Stimulated activated CD4-positive, alpha-beta T cell treated with anti-CD3 and anti-CD28 coated beads, Interleukin-2, amount 100 ng/mL, for 24 hours (primary cell): ENCODE measurements around the gene PDCD1LG2.
"Not testable (repeated sequence)": the region's sequence is repeated elsewhere in the genome, so short reads cannot be mapped to it uniquely, and the experiment has no call there.

Source experiments
- DNase-seq, 2 donors: peaks; one replicate each; pipeline ENCODE4 v3.0.0-alpha.2; 2020

Gene PDCD1LG2

DNA sequence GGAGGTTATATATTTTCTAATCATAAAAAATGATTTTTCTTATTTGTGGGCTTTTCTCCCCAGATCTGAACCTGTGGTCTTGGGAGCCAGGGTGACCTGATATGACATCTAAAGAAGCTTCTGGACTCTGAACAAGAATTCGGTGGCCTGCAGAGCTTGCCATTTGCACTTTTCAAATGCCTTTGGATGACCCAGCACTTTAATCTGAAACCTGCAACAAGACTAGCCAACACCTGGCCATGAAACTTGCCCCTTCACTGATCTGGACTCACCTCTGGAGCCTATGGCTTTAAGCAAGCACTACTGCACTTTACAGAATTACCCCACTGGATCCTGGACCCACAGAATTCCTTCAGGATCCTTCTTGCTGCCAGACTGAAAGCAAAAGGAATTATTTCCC, 59.6 kb downstream of the PDCD1LG2 start:
- DNase-seq: no peak

DNA sequence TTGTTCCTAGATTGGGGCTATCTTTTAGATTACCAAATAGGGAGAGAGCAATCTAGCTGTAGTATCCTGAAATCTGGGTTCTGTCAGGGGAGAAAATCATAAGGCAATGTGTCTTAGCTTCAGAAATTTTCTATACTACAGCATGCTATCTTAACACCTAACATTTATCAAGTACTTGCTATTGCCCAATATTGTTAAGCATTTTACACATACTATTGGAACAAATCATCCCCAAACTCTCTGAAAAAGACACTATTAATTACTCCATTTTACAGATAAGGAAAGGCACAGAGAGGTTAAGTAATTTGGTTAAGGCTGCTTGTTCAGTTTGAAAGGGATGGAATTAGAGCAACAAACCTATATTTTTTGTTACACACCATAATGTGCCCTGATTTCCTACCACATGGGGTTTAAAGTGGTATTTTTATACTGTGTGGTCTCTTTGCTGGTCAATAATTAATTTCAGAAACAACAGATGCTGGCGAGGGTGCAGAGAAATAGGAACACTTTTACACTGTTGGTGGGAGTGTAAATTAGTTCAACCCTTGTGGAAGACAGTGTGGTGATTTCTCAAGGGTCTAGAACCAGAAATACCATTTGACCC, 61.4 kb downstream of the PDCD1LG2 start:
- no peak for DNase-seq

DNA sequence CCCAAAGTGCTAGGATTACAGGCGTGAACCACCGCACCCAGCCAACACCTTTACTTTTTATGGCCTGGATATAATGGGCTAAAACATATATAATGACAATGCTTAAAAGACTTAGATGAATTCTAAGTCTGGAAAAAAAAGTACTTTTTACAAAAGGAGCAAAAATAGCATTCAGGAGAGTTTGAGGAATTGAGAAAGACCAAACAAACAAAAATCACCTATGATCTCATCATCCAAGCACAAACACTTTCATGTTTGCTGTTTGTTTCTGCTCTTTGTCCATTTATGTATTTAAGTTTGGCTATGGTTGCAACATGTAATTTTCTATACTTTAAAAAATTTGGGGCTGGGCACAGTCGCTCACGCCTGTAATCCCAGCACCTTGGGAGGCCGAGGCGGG, 63.8 kb downstream of the PDCD1LG2 start:
- DNase-seq: no peak

DNA sequence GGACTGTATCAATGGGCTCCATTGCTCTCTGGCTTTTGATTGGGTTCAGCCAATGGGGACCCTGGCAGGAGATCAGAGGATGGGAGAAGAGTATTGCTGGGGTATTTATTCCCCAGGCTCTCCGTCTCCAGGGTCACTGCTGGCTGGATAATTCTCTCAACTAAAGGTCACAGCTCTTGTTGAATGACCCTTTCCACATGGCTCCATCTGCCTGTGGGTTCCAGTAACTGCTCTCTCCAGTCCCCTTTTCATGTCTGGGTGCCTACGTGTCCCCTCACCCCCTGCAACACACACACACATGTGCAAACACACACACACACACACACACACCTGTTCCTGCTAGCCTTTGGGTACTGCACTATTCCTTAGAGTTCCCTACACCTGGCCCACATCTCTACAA, 64.7 kb downstream of the PDCD1LG2 start:
- no peak for DNase-seq

DNA sequence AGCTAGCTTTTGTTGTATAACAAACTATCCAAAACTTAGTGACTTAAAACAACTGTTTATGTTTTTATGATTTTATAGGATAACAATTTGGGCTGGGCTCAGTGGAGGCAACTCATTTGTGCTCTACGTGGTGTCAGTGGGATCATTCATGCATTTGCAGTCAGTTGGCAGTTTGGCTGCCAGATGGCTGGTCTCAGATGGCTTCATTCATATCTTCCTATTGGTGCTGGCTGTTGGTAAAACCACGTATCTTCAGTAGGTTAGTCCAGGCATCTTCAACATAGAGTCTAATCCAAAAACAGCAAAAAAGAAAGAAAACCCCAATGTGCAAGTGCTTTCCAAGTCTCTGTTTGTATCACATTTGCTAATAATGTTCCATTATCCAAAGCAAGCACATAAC, 66.9 kb downstream of the PDCD1LG2 start:
- no peak for DNase-seq

DNA sequence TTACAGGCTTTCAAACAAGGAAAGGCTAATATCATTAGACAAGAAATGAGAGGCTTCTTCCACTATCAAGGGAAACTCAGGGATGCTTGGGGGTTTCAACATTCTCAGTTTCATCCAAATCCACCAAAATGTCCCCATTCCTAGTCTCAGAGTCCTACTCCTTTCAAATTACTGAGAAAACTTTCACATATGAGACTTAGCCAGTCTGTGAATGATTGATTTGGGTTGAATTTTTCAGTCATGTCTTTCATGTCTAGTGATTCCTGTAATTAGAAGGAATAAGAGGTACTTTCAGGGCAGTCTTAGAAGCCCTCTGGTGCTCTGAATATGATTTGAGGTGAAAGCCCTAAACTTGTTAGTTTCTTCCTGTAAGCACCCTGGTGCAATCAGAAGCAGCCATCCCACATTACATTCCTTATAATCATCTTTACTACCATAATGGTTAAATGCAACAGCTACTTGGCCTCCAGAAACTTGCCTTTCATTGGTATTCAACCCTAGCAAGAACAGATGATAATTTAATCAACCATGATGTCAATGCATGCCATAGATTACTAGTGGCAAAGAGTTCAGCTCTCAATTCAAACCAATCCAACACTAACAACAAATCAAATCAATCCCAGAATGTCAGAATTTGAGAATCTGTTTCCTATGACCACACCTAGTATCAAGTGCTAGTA, 67.8 kb downstream of the PDCD1LG2 start:
- no peak for DNase-seq

DNA sequence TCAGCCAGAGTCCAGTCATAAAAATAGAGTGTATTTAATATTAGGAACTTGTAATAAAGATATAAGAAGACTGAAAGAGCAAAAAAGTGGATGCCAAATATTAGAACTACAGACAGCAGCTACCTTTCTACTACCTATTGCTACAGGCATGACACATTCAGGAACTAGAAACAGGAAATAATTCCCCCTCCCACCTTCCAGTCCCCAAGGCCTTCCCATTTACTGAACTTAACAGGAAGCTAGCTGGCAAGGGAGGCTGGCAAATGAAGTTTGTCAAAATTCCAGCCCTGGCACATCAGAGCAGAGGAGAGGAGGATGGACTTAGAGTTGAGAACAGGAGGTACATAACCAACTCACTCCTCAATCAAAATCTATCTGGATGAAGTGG, 68.4 kb downstream of the PDCD1LG2 start:
- DNase-seq: no peak

DNA sequence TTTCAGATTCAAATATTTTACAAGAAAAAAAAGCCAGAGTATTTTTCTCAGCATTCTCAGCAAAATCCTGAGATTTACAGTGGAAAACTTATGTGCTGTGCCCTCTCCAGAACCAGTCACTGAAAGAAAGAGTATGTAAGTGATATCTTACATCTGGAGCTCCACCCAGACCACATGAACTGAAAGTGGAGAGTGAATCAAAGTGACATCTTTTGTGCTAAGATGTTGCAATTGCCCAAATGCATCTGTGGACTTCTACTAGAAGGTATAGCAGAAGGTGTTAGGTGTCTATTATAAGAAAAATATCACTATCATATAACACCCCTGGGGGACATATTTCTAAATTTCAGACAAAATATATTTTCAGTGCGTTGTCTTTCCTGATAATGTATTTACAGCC, 69.5 kb downstream of the PDCD1LG2 start:
- DNase-seq: no peak

DNA sequence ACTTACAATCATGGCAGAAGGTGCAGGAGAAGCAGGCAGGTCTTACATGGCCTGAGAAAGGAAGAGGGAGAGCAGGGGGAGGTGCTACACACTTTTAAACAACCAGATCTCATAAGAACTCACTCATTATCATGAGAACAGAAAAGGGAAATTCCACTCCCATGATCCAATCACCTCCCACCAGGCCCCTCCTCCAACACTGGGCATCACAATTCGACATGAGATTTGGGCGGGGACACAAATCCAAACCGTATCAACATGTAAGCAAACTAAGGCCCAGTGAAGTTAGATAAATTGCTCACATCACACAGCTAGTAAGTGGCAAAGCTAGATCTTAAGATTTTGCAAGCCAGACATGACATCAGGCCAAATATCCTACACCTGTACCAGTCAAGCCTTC, 70.3 kb downstream of the PDCD1LG2 start:
- no peak for DNase-seq

DNA sequence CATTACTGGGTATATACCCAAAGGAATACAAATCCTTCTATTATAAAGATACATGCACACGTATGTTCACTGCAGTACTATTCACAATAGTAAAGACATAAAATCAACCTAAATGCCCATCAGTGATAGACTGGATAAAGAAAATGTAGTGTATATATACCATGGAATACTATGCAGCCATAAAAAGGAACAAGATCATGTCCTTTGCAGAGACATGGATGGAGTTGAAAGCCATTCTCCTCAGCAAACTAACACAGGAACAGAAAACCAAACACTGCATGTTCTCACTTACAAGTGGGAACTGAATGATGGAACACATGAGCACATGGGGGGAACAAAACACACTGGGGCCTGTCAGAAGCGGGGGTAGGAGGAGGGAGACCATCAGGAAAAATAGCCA, 71.4 kb downstream of the PDCD1LG2 start:
- DNase-seq: not testable (repeated sequence)

DNA sequence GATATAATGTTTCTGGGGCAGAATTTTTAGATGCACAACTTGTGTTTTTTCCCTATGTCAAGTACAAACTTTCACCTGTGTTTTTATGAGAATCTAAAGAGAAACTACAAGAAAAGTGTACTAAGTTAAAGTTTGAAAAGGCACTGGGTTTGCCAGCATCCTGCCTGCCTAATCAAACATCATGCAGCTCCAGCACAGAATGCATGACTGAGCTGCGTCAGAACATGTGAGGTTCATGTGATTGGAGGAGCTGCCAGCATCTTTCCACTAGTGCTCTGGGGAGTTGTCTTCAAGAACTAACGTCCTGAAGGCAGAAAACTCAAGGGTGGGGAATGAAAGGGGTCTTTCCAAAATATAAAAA, 72.5 kb downstream of the PDCD1LG2 start:
- peak in 1 of 2 donors; percentile 23 for DNase-seq

DNA sequence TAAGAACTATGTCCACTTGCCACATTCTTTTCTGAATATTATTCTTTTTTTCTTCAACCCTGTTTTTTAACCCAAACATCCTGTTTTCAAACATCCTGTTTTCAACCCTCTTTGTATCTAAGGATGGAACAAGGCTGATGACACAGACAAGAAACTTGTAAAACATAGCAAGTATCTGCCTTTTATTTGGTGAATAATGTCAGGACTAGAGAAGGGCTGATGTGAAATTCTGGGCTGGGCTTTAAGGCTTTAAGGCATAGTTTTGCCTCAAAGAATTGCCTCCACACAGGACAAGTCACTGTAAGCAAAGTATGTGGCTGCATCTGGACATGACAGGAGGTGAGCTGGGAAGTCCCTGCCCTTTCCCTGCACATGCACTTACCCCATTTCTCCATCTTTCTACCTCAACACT, 76.1 kb downstream of the PDCD1LG2 start:
- no peak for DNase-seq

DNA sequence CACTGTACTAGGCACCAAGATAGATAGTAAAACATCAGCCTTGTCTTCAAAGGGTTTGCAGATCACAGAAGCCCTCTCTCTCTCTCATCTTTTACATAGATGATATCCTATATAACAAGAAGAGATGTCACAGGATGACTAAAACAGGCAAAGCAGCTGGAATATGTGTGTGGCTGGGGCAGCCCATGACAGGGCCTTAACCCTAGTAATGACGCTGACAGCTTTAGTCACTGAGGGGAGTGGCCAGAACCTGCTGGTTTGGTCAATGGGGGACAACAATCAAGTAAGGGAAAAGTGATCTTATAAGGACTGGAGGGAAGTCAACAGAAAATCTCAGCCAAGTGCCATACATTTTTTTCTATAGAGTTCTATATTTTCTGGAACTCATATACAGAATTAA, 76.7 kb downstream of the PDCD1LG2 start:
- peak; percentile 47 to 55 for DNase-seq

DNA sequence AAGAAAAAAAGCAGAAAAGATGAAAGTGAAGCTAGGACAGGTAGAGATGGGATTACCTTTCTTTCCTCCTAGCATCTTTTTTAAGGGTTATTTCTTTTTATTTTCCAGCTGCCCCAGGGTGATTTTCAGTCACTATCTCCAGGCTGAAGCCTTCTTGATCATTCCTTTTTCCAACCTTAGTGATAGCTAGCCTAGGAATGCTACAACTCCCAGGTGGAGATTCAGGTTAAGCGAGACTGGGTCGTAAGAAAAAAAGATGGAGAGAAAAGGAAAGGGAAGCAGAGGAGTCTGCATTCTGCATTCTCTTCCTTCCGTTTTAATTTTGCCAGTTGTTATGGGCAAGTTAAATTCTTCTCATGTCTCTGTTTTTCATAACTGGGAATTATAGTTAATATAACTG, 81.9 kb downstream of the PDCD1LG2 start:
- no peak for DNase-seq

DNA sequence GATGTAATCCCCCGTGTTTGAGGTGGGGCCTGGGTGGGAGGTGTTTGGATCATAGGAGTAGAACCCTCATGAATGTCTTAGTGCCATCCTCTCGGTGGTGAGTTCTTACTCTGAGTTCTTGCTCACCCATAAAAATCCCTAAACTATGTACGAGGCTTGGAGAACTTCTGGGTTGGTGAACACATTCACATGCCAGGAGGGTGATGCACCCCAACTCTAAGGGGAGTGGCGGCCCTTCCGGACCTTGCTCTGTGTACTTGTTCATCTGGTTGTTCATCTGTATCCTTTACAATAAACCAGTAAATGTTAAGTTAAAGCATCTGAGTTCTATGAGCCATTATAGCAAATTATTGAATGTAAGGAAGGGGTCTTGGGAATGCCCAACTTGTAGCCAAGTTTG, 82.6 kb downstream of the PDCD1LG2 start:
- no peak for DNase-seq

DNA sequence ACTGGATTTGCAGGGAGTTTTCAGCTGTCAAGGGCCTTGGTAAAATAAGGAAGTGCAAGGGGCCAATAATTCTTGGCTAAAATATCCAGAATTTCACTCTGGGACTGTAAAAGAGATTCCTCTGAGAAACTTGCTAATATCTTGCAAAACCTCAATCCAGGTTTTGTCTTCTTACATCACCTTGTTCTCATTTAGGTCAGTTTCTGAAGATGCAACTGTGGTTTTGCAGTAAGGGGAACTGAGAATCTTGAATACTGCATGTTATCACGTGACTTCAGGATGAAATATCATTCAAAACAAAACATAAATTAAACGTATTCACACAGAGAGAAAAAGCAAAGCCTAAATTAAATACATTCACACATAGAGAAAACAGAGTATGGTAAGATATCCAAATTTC, 83.6 kb downstream of the PDCD1LG2 start:
- DNase-seq: no peak

DNA sequence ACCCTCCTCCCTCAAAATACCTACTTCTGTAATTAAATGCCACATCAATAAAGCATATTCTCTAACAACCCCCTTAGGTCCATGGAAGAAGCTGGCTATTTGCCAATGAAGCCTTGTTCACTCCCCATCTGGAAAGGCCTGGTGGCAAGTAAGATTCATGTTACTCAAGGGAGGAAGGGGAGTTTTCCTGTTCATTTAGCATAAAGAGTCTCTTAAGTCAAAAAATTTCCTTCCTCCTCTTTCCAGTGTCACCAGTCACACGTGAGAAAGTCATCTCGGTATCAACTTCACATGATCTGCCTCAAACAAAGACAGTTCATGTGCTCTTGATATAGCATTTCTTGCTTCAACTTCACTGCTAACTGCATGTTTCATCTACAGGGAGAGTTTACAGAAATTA, 85.8 kb downstream of the PDCD1LG2 start:
- no peak for DNase-seq

DNA sequence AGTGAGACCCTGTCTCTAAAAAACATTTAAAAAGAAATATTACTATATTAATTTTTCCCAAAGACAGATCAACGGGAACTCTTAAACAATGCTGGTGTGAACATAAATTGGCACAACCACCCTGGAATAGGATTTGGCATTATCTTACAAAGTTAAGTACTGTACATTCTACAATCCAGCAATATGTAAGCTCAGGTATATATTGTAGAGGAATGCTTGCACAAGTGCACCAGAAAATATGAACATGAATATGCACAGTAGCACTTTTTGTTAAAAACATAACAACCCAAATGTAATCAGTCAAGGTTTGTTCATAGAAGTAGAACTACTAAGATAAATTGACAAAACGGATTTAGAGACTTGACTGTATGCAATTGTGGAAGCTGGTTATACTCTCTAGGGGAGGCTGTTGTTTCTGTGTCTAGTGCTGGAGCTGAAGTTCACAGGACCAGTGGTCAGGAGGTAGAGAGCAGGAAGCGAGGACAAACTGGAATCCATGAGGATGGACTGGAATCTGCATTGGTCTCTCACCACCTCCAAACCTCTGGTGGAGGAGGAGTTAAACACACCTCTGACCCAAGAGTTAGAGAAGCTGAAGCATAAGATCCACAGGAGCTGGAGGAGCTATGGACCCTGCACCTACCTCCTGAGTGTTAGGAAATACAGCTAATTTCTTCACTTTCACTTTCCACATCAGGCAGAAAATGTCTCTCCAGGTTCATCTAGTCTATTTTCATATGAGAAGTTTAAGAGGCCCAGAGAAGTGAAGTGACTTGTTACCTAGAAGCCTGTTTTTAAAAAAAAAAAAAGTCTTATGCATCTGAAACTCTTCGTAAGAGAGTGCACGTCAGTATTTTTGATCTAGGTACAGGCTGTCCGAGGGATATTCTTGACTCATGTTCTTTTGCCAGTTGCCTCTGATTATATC, 98.2 kb downstream of the PDCD1LG2 start:
- no peak for DNase-seq

DNA sequence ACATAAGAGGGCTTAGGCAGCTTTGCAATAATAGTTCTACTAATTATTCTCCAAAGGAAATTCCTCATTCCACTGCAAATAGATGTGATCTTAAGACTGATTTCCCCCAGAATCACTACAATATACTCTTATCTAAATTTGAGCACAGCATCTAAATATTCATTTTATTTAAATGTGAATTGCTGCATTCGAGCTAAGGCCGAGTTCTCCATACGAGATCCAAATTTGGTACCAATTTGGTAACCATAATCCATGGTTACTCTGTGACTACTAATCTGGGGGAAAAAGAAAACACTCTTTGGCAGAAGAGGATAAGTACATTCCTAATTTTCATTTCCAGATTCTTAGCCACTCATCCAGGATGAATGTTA, 98.9 kb downstream of the PDCD1LG2 start:
- no peak for DNase-seq

DNA sequence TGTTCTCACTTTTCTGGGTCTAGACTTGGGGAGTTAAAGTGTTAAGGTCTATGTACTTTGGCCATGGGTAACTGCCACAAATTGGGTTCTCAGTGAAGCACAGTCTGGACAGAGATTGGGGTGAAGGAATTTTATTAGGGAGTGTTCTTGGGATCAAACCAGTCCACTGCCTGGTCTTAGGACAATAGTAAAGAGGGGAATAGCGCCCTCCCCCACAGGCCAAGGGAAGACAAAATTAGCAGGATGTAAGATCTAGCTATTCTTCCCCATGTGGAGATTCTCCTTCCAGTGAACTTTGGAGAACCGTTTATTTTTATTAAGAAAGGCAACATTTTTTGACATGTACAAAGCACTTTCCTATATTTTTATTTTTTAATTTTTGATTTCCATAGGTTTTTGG, 100.2 kb downstream of the PDCD1LG2 start:
- DNase-seq: no peak

DNA sequence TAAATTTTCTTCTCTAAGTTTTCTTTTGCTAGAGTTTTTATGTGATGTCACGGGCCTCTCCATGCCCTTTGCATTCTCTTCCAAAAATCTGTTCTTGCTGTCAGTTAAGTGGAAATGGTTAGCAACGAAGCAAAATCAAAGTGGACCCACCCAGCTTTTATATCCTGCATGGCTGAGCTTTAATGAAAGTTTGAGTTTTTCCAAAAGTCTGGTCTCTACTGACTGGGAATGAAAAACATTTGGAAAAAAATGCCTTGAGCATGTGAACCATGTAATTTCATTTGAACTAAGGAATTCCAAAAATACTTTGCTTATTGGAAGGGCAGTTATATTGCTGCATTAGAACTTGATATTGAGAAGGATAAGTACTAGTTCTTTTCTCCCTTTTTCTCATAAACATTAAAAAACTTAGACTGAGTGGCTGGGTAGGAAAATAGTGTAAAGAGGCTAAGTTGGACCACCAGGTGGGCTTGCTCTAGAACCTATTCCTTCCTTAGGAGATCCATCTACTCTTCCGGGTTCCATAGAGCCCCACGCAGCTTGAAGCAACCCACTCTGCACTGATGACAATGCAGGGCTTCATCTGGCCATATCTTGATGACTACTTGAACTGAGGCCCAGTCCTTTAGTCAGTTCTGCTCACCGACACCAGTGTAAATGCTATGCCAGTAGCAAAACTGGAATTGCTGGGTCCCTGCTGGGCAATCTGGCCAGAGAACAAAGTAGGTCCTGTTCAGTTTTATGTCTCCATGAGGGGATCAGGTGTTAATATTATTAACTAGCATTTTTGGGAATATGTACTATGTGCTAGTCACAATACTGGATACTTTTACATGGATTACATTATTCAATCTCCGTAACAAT, 101.2 kb downstream of the PDCD1LG2 start:
- no peak for DNase-seq

DNA sequence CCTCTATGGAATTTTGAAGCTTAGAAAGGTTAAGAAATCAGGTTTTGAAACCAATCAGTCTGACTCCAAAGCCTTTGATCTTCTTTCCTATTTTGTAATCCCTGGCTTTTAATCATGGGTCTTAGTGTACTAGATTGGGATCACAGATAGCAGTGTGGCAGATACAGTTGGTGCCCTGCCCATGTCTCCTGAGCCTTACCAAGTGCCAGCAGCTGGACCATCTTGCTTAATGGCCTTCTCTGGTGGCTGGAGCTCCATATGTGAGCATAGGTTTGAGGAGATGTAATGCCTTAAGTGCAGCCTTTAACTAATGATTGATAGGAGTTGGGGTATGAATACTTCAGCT, 101.8 kb downstream of the PDCD1LG2 start:
- no peak for DNase-seq

DNA sequence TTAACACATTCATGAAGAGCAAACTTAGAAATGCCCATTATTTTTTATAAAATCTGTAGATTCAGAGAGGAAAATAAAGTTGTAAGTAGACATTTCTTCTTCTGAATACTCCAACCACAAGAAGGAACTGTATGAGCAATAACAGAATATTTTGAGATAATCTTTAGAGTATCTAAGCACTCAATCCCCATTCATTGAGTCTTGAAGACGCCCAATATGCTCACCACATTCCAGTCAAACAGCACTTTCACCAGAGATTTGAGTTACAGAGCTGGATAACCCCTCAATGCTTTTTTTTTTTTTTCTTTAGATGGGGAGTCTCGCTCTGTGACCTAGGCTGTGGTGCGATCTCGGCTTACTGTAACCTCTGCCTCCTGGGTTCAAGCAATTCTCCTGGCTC, 103.9 kb downstream of the PDCD1LG2 start:
- DNase-seq: no peak
